H1 (cell line): ENCODE measurements around the gene JAKMIP1. TPM values are rescaled to one million over a fixed set of nuclear protein-coding genes. Genes with fewer than 3 reads are reported as not detected.
A peak's percentile ranks its signal among the peaks of the same experiment; 100 is the strongest.

Experiments used
- CTCF ChIA-PET: fragments of 300-600 bp; sonication (Branson Sonifier 250); formaldehyde crosslinking; loops from one replicate; lab custom pipeline; 2021; ENCODE audit not compliant: partially characterized antibody; lab: Charles Lee
- POLR2A ChIA-PET: fragments of 300-600 bp; sonication (Branson Sonifier 250); formaldehyde crosslinking; loops from one replicate; lab custom pipeline; 2021; ENCODE audit warnings: inconsistent platforms; ENCODE audit not compliant: partially characterized antibody; lab: Charles Lee
- DNase-seq, 2 experiments: peaks; one replicate each; pipeline versions ENCODE4 v3.0.0 to v3.0.0-alpha.2; 2010 to 2022; ENCODE audit warnings: low spot score in 2 of 2, low read depth in 1 of 2, mixed read lengths in 1 of 2
- FAIRE-seq: peaks from 2 replicates; lab custom pipeline; 2011; peaks lifted over from hg19 to GRCh38; lab: Jason Lieb, UNC
- H2AFZ ChIP-seq: 2 replicates; pipeline ENCODE4 v1.8.1; 2012; ENCODE audit warnings: low read length, inconsistent platforms
- H2AK5ac ChIP-seq: 2 replicates; pipeline ENCODE4 v1.6.1; 2013; ENCODE audit warnings: low read depth, low read length
- H2BK120ac ChIP-seq: replicated peaks from 2 replicates; pipeline ENCODE3; 2013; ENCODE audit warnings: low read depth, low read length, inconsistent platforms
- H2BK12ac ChIP-seq: 2 replicates; pipeline ENCODE4 v1.6.1; 2013; ENCODE audit warnings: low read depth, low read length
- H2BK15ac ChIP-seq: 2 replicates; pipeline ENCODE4 v1.6.1; 2013; ENCODE audit warnings: low read length
- H2BK20ac ChIP-seq: 2 replicates; pipeline ENCODE4 v1.6.1; 2013; ENCODE audit warnings: low read length
- H2BK5ac ChIP-seq: 2 replicates; pipeline ENCODE4 v1.6.1; 2013; ENCODE audit warnings: low read depth, low read length
- H3K14ac ChIP-seq: 2 replicates; pipeline ENCODE4 v1.6.1; 2013; ENCODE audit warnings: inconsistent platforms; ENCODE audit not compliant: insufficient read length
- H3K18ac ChIP-seq: 2 replicates; pipeline ENCODE4 v1.6.1; 2013; ENCODE audit warnings: low read length; ENCODE audit errors: extremely low read depth
- H3K23ac ChIP-seq: 2 replicates; pipeline ENCODE4 v1.6.1; 2013; ENCODE audit warnings: inconsistent platforms; ENCODE audit not compliant: insufficient read length
- H3K23me2 ChIP-seq: 2 replicates; pipeline ENCODE4 v1.6.1; 2013; ENCODE audit warnings: low read depth, low read length
- H3K27ac ChIP-seq: 2 replicates; pipeline ENCODE4 v1.6.1; 2011; ENCODE audit warnings: low read depth, low read length, inconsistent platforms
- H3K27me3 ChIP-seq, 4 experiments: replicated peaks in 1 of 4; 1 replicate in 1 of 4; 2 replicates in 3 of 4; pipeline versions ENCODE4 v1.6.1 to v1.8.1; 2011 to 2013; ENCODE audit warnings: low read length in 3 of 4, mild to moderate bottlenecking in 3 of 4, inconsistent platforms in 2 of 4, mixed read lengths in 2 of 4, moderate library complexity in 1 of 4; ENCODE audit not compliant: control insufficient read depth in 3 of 4, insufficient read depth in 3 of 4; ENCODE audit errors: extremely low read depth in 1 of 4
- H3K36me3 ChIP-seq, 4 experiments: 2 replicates each; pipeline versions ENCODE4 v1.6.1 to v1.8.1; 2011 to 2013; ENCODE audit warnings: mild to moderate bottlenecking in 4 of 4, low read length in 3 of 4, moderate library complexity in 2 of 4, control low read depth in 1 of 4, inconsistent platforms in 1 of 4; ENCODE audit not compliant: insufficient read depth in 4 of 4, control insufficient read depth in 2 of 4
- H3K4ac ChIP-seq: replicated peaks from 2 replicates; pipeline ENCODE3; 2013; ENCODE audit warnings: low read length, low read depth, mixed read lengths, inconsistent platforms; ENCODE audit not compliant: insufficient read length
- H3K4me1 ChIP-seq, 4 experiments: replicated peaks in 1 of 4; 1 replicate in 1 of 4; 2 replicates in 3 of 4; pipeline versions ENCODE4 v1.6.1 to v1.8.1; 2011 to 2013; ENCODE audit warnings: low read length in 3 of 4, inconsistent platforms in 2 of 4, mixed read lengths in 1 of 4; ENCODE audit not compliant: insufficient read depth in 4 of 4, control insufficient read depth in 3 of 4
- H3K4me2 ChIP-seq, 2 experiments: 2 replicates each; pipeline versions ENCODE4 v1.6.1 to v1.8.1; 2011 to 2013; ENCODE audit warnings: low read depth in 2 of 2, low read length in 2 of 2, control low read depth in 1 of 2, inconsistent platforms in 1 of 2, mild to moderate bottlenecking in 1 of 2; ENCODE audit not compliant: insufficient read depth in 1 of 2
- H3K4me3 ChIP-seq, 4 experiments: fragments of 200-600, 300-600 bp in 1 of 4; sonication (generic), shearing (Covaris generic), sonication (Bioruptor Twin) in 1 of 4; 2 replicates each; pipeline versions ENCODE4 v1.5.1 to v1.8.1; 2011 to 2016; ENCODE audit warnings: low read length in 4 of 4, low read depth in 3 of 4, control low read depth in 2 of 4, inconsistent platforms in 2 of 4, mild to moderate bottlenecking in 2 of 4, mixed read lengths in 1 of 4, moderate library complexity in 1 of 4; ENCODE audit not compliant: insufficient read depth in 2 of 4; ENCODE audit errors: extremely low read depth in 1 of 4
- H3K56ac ChIP-seq: replicated peaks from 2 replicates; pipeline ENCODE3; 2013; ENCODE audit warnings: low read depth, mild to moderate bottlenecking, mixed read lengths, low read length, inconsistent platforms; ENCODE audit not compliant: insufficient read length
- H3K79me1 ChIP-seq: 2 replicates; pipeline ENCODE4 v1.6.1; 2013; ENCODE audit warnings: low read depth, low read length, control low read depth
- H3K79me2 ChIP-seq, 2 experiments: 2 replicates each; pipeline versions ENCODE4 v1.6.1 to v1.8.1; 2012 to 2013; ENCODE audit warnings: low read length in 2 of 2, mild to moderate bottlenecking in 2 of 2, inconsistent platforms in 1 of 2; ENCODE audit not compliant: insufficient read depth in 2 of 2, control insufficient read depth in 1 of 2
- H3K9ac ChIP-seq, 4 experiments: replicated peaks in 1 of 4; 1 replicate in 1 of 4; 2 replicates in 3 of 4; pipeline versions ENCODE4 v1.6.1 to v1.8.1; 2011 to 2013; ENCODE audit warnings: low read depth in 3 of 4, low read length in 3 of 4, control low read depth in 2 of 4, mild to moderate bottlenecking in 2 of 4, moderate library complexity in 2 of 4, inconsistent platforms in 1 of 4; ENCODE audit errors: extremely low read depth in 1 of 4
- H3K9me3 ChIP-seq, 2 experiments: 2 replicates each; pipeline versions ENCODE4 v1.6.1 to v1.8.1; 2012 to 2013; ENCODE audit warnings: mild to moderate bottlenecking in 2 of 2, moderate library complexity in 2 of 2, control low read depth in 1 of 2, inconsistent platforms in 1 of 2, low read depth in 1 of 2, low read length in 1 of 2, mixed read lengths in 1 of 2; ENCODE audit not compliant: insufficient read depth in 2 of 2
- H4K20me1 ChIP-seq, 2 experiments: replicated peaks in 1 of 2; 2 replicates each; pipeline versions ENCODE3 to v1.8.1; 2011 to 2013; ENCODE audit warnings: inconsistent platforms in 2 of 2, low read length in 2 of 2, mild to moderate bottlenecking in 1 of 2; ENCODE audit not compliant: insufficient read depth in 2 of 2, control insufficient read depth in 1 of 2
- H4K5ac ChIP-seq: 2 replicates; pipeline ENCODE4 v1.6.1; 2013; ENCODE audit warnings: low read length, low read depth, mixed read lengths, inconsistent platforms; ENCODE audit not compliant: insufficient read length
- H4K8ac ChIP-seq: 2 replicates; pipeline ENCODE4 v1.8.0; 2013; ENCODE audit warnings: mild to moderate bottlenecking, moderate library complexity, low read length, inconsistent platforms; ENCODE audit not compliant: insufficient read depth; ENCODE audit errors: extremely low read depth
- H4K91ac ChIP-seq: replicated peaks from 2 replicates; pipeline ENCODE3; 2013; ENCODE audit warnings: low read length, mixed read lengths, inconsistent platforms; ENCODE audit not compliant: insufficient read length
- ASH2L ChIP-seq: fragments of 200-600, 300-600 bp; sonication (generic); IDR thresholded peaks from one replicate; pipeline ENCODE4 v1.7.1; 2017; ENCODE audit warnings: low read length
- BCL11A ChIP-seq, 2 experiments: IDR thresholded peaks; one replicate each; pipeline ENCODE4 v1.6.1; 2011; ENCODE audit warnings: low read depth in 2 of 2, low read length in 2 of 2, mild to moderate bottlenecking in 2 of 2
- CBX5 ChIP-seq: fragments of 300-800, 300-1000 bp; sonication (generic); IDR thresholded peaks from 2 replicates; pipeline ENCODE4 v1.7.1; 2016; ENCODE audit warnings: antibody characterized with exemption, low read length, low read depth
- CEBPB ChIP-seq: IDR thresholded peaks from 2 replicates; pipeline ENCODE4 v1.6.1; 2012; ENCODE audit warnings: low read depth, low read length
- CTBP2 ChIP-seq: IDR thresholded peaks from 2 replicates; pipeline ENCODE4 v1.7.0; 2011; ENCODE audit warnings: borderline replicate concordance, mild to moderate bottlenecking, moderate library complexity, mixed read lengths, low read length; ENCODE audit not compliant: insufficient read depth, insufficient read length
- JUND ChIP-seq: IDR thresholded peaks from 2 replicates; pipeline ENCODE4 v1.6.1; 2011; ENCODE audit warnings: mild to moderate bottlenecking, improper control_type of control experiment, low read length
- KDM1A ChIP-seq: fragments of 200-600, 300-600 bp; sonication (generic); IDR thresholded peaks from 2 replicates; pipeline ENCODE4 v1.7.1; 2016; ENCODE audit warnings: mild to moderate bottlenecking, low read length, borderline replicate concordance
- MAFK ChIP-seq: IDR thresholded peaks from 2 replicates; pipeline ENCODE4 v1.6.1; 2012; ENCODE audit warnings: low read depth, mild to moderate bottlenecking, improper control_type of control experiment, low read length
- POLR2AphosphoS5 ChIP-seq: IDR thresholded peaks from 2 replicates; pipeline ENCODE4 v1.6.1; 2011; ENCODE audit warnings: low read depth, low read length
- RAD21 ChIP-seq, 2 experiments: IDR thresholded peaks in 1 of 2; conservative IDR thresholded peaks in 1 of 2; 2 replicates each; pipeline ENCODE4 v1.6.1; 2011; ENCODE audit warnings: low read depth in 2 of 2, low read length in 2 of 2, improper control_type of control experiment in 1 of 2, inconsistent platforms in 1 of 2, mild to moderate bottlenecking in 1 of 2, moderate library complexity in 1 of 2
- TAF1 ChIP-seq: IDR thresholded peaks from 2 replicates; pipeline ENCODE4 v1.6.1; 2011; ENCODE audit warnings: mild to moderate bottlenecking, low read depth, low read length
- TCF12 ChIP-seq: IDR thresholded peaks from 2 replicates; pipeline ENCODE4 v1.6.1; 2011; ENCODE audit warnings: low read depth, mild to moderate bottlenecking, low read length
- YY1 ChIP-seq: IDR thresholded peaks from 2 replicates; pipeline ENCODE4 v1.6.1; 2011; ENCODE audit warnings: low read depth, mild to moderate bottlenecking, low read length
- WGBS, 2 experiments: shearing (Covaris generic) in 1 of 2; methylation state at CpG; one replicate each; pipeline versions ENCODE4 v1.1.6 to v1.1.7; 2013 to 2015; ENCODE audit warnings: low lambda C conversion rate in 2 of 2, mixed read lengths in 2 of 2, inconsistent platforms in 1 of 2, low coverage in 1 of 2, missing lambda C conversion rate in 1 of 2; ENCODE audit not compliant: insufficient replicate concordance in 2 of 2, insufficient coverage in 1 of 2, insufficient read length in 1 of 2; ENCODE audit errors: extremely low coverage in 1 of 2, missing lambda C conversion rate in 1 of 2; 5-methylcytosine and 5-hydroxymethylcytosine counted together
- polyA plus RNA-seq, 7 experiments: library from polyadenylated mRNA; depleted of rRNA in 3 of 7; stranded (reverse) in 5 of 7; unstranded in 2 of 7; fragments of >200 nt in 5 of 7; fragments of 200-250 nt in 2 of 7; gene quantifications; 1 replicate in 5 of 7; 2 replicates in 1 of 7; 4 replicates in 1 of 7; pipeline versions ENCODE4 v1.2.1 to v1.2.3, GENCODE V29; 2011 to 2013; ENCODE audit warnings: missing spikeins in 2 of 7, mixed read lengths in 2 of 7
- total RNA-seq: library from RNA; stranded (reverse); fragmentation: NEBNext Ultra II Directional; extraction: Animal tissue kit (Norgen Biotek cat#: 25700); gene quantifications from 2 replicates; pipeline ENCODE4 v1.2.1, GENCODE V29; 2021

JAKMIP1 gene
- total and polyA plus RNA-seq, 2 of the 8 experiments (the other 6 are each of a cell fraction or from before 2014, with no cell fraction given) = 2.5 to 4.4 TPM

DNA sequence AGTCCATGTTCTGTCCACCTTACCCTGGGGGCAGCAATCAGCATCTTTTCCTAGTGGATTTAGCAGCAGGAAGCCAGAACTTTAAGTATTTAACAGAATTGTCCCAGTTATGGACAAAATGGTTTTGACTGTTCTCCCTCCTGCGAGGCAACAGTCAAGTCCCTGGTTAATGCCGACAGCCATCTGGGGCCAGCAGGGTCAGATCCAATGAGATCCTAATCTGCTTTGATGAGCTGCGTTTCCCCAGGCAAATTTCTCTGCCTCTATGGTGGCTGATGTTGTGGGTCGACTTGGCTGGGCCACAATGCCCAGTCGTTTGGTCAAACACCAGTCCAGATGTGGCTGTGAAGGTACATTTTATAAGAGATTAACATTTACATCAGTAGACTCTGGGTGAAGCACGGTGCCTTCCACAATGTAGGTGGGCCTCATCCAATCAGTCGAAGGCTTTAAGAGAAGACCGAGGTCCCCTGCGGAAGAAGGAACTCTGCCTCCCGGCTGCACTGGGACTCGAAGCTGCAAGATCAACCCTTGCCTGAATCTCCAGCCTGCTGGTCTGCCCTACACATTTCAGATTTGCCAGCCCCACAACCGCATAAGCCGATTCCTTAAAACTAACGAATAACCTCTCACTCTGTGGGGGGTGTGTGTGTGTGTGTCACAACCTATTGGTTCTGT is 93.1 kb downstream of the JAKMIP1 start:
- no peak overlapping the region for H3K56ac ChIP-seq
- H3K4me1 ChIP-seq = peaks cover 5 to 17% (median 10%) of the 10 kb centered on the region in 4 experiments
- H3K14ac ChIP-seq = no peak overlapping the region
- H3K79me2 ChIP-seq = no peaks in the 10 kb centered on the region
- H3K4me2 ChIP-seq = no peak overlapping the region
- no peak overlapping the region for H4K91ac ChIP-seq
- H3K79me1 ChIP-seq = no peaks in the 10 kb centered on the region
- DNase-seq (no peak), FAIRE-seq (no peak)
- no peak overlapping the region for H2BK12ac ChIP-seq
- H3K9ac ChIP-seq = no peak overlapping the region
- H3K18ac ChIP-seq = no peak overlapping the region
- no peak overlapping the region for H2BK120ac ChIP-seq
- no peaks in the 10 kb centered on the region for H4K20me1 ChIP-seq
- no peak overlapping the region for H2BK15ac ChIP-seq
- H2BK5ac ChIP-seq = no peak overlapping the region
- H2AFZ ChIP-seq = no peak overlapping the region
- H3K9me3 ChIP-seq = peaks cover 0 to 5% of the 10 kb centered on the region in 2 experiments; a peak in 1 of 4 replicates
- no peaks in the 10 kb centered on the region; a peak in 1 of 7 replicates for H3K27me3 ChIP-seq
- H4K5ac ChIP-seq = no peak overlapping the region
- H4K8ac ChIP-seq = no peak overlapping the region
- H3K36me3 ChIP-seq = peaks cover 0 to 3% (median 0%) of the 10 kb centered on the region in 4 experiments; a peak in 1 of 8 replicates
- ChIA-PET POLR2A (no interaction called here), CTCF (interaction anchor here (0.6 to 0.8 kb wide), 2 partner anchors 16 to 29 kb away, joined by 3 read pairs; no protein-coding TSS in a partner anchor)
- H3K23ac ChIP-seq = no peak overlapping the region
- WGBS, 2 experiments = 93% methylated on average over 14 of the region's 14 CpGs; no CpG with 5 or more reads in 1 of the 2 experiments
- H3K4ac ChIP-seq = no peak overlapping the region
- H3K27ac ChIP-seq = no peak overlapping the region
- 0 out of 2 replicates have a peak overlapping the region, but pooled peaks have one; percentile 61 for H2BK20ac ChIP-seq
- no peaks in the 10 kb centered on the region for H3K23me2 ChIP-seq
- H2AK5ac ChIP-seq = no peak overlapping the region
- H3K4me3 ChIP-seq = no peak overlapping the region
- TF ChIP-seq ASH2L (no peak), CEBPB (no peak), TCF12 (no peak), TAF1 (no peak), KDM1A (no peak), BCL11A (IDR thresholded peaks at IDR 0.05; ENCODE audit: low read depth in 2 of 2, low read length in 2 of 2) (no peak), JUND (no peak), POLR2AphosphoS5 (no peak), CTBP2 (no peak), RAD21 (IDR thresholded peaks at IDR 0.05 in 1 of 2, conservative IDR thresholded peaks at IDR 0.05 in 1 of 2; ENCODE audit: low read depth in 2 of 2, low read length in 2 of 2) (no peak), CBX5 (no peak), MAFK (no peak), YY1 (no peak)
